Psoas muscle (tissue), 8 donors: Measurements from ENCODE around the gene NPEPPS. TPM values are rescaled to one million over a fixed set of nuclear protein-coding genes. Genes with fewer than 3 reads are reported as not detected.

Source experiments
- ATAC-seq, 4 donors: fragments of 200-7000 bp; cut with Tn5 transposase; one replicate each; pipeline ENCODE4 v1.9.1; 2020; ENCODE audit warnings: moderate library complexity in 3 of 4, mild to moderate bottlenecking in 2 of 4
- DNase-seq, 2 donors: peaks; one replicate each; pipeline ENCODE4 v3.0.0-alpha.2; 2020
- H3K27ac ChIP-seq: fragments of 200-600 bp; one replicate; pipeline ENCODE4 v1.8.0; 2022
- H3K27me3 ChIP-seq, 3 donors: fragments of 200-600 bp in 1 of 3; one replicate each; pipeline versions ENCODE4 v1.6.1 to v1.8.0; 2013 to 2022; ENCODE audit warnings: low read length in 2 of 3, mild to moderate bottlenecking in 2 of 3, moderate library complexity in 1 of 3; ENCODE audit not compliant: insufficient read depth in 3 of 3
- H3K36me3 ChIP-seq, 2 donors: fragments of 200-600 bp in 1 of 2; one replicate each; pipeline versions ENCODE4 v1.6.1 to v1.8.0; 2013 to 2022; ENCODE audit warnings: low read depth in 1 of 2, mild to moderate bottlenecking in 1 of 2, moderate library complexity in 1 of 2; ENCODE audit not compliant: insufficient read depth in 1 of 2
- H3K4me1 ChIP-seq: fragments of 200-600 bp; one replicate; pipeline ENCODE4 v1.8.0; 2022
- H3K4me3 ChIP-seq: fragments of 200-600 bp; one replicate; pipeline ENCODE4 v1.8.0; 2022; ENCODE audit warnings: mild to moderate bottlenecking
- H3K9me3 ChIP-seq: fragments of 200-600 bp; one replicate; pipeline ENCODE4 v1.8.0; 2022
- WGBS, 3 donors: extraction: QIAGEN DNeasy Blood & Tissue Kit; methylation state at CpG; one replicate each; pipeline versions ENCODE4 v1.1.6 to v1.1.7; 2013; 5-methylcytosine and 5-hydroxymethylcytosine counted together
- intact Hi-C, 2 donors: fragments of 100-400 bp; cut with DNase I; formaldehyde crosslinking; loops; one replicate each; pipeline versions ENCODE4 v1.11.0 to v1.14.2; 2022
- polyA plus RNA-seq, 3 donors: library from polyadenylated mRNA; stranded (reverse); fragments of 200-250 nt; gene quantifications; one replicate each; pipeline ENCODE4 v1.2.3, GENCODE V29; 2013
- total RNA-seq, 4 donors: library from RNA; stranded (reverse); fragmentation: NEBNext Ultra II Directional in 2 of 4; extraction: Animal tissue kit (Norgen Biotek cat#: 25700) in 2 of 4; gene quantifications; one replicate each; pipeline versions ENCODE4 v1.2.1 to v1.2.4, GENCODE V29; 2021 to 2023
- TF ChIP-seq, protein P1 (sequence below): fragments of 200-600 bp; IDR thresholded peaks from one replicate; pipeline ENCODE4 v1.8.0; 2022; ENCODE audit warnings: antibody characterized with exemption
- donor health status: healthy with polysubstance abuse.
- donor health status: DM: no; HTN: no; CAD: no; lungs with moderate emphysema.
- donor health status: Bipolar disorder and iron deficiency.
- donor health status: healthy.
- donor health status: DM: yes; HTN: yes; CAD: no.
- donor health status: DM: no; HTN: no; CAD: no.
- donor health status: DM: no; HTN: no; CAD: no.
- donor health status: DM: yes; HTN: yes; CAD: no.

The NPEPPS gene
- total and polyA plus RNA-seq, 7 donors: 50.4 to 218 (median 170) TPM

DNA sequence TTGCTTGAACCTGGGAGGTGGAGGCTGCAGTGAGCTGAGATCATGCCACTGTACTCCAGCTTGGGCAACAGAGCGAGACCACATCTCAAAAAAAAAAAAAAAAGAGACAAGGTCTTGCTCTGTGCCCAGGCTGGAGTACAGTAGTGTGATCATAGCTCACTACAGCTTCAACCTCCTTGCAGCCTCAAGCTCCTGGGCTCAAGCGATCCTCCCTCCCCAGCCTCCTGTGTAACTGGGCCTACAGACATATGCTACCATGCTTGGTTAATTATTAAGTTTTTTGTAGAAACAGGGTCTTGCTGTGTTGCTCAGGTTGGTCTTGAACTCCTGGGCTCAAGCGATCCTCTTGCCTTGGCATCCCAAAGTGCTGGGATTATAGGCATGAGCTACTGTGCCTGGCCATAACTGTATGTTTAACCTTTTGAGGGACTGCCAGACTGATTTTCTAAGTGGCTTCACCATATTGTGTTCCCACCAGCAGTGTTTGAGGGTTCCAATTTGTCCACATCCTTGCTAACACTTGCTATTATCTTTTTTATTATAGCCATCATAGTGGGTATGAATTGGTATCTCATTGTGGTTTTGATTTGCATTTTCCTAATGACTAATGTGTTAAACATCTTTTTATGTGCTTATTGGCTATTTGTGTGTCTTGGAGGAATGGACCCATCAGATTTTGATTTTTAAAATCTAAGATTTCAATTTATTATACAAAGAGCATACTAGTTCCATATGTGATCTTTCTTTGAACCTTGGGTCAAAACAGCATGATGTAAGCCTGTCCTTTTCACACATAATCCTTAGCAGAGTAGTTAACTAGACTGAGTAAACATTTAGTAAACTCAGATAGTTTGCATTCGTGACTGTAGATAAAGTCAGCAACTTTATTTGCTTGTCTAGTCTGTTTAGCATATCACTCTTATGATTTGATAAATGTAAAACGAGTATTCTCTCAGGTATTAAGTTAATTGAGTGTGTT, 80.8 kb downstream of the NPEPPS start:
- ATAC-seq (no peak), DNase-seq (no peak)
- Histone ChIP-seq H3K4me1 (no peaks in the 10 kb centered on the region), H3K4me3 (no peak overlapping the region), H3K9me3 (no peaks in the 10 kb centered on the region), H3K27ac (peak overlapping the region; percentile 30), H3K36me3 (peaks cover 7 to 90% of the 10 kb centered on the region in 2 donors), H3K27me3 (no peaks in the 10 kb centered on the region)
- WGBS, 3 donors: 90 to 93% (median 92%) methylated on average over 4 to 5 of the region's 5 CpGs
- TF ChIP-seq, protein P1, sequence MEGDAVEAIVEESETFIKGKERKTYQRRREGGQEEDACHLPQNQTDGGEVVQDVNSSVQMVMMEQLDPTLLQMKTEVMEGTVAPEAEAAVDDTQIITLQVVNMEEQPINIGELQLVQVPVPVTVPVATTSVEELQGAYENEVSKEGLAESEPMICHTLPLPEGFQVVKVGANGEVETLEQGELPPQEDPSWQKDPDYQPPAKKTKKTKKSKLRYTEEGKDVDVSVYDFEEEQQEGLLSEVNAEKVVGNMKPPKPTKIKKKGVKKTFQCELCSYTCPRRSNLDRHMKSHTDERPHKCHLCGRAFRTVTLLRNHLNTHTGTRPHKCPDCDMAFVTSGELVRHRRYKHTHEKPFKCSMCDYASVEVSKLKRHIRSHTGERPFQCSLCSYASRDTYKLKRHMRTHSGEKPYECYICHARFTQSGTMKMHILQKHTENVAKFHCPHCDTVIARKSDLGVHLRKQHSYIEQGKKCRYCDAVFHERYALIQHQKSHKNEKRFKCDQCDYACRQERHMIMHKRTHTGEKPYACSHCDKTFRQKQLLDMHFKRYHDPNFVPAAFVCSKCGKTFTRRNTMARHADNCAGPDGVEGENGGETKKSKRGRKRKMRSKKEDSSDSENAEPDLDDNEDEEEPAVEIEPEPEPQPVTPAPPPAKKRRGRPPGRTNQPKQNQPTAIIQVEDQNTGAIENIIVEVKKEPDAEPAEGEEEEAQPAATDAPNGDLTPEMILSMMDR: no peak
- intact Hi-C loops: loop anchor here in 1 of 2 donors (10.0 kb wide), 2 partner anchors 247 to 387 kb away; no protein-coding TSS in a partner anchor

GRCh38 chr17:47615766-47616424, 85.0 kb downstream of the NPEPPS start:
- no peaks in the 10 kb centered on the region for H3K27me3 ChIP-seq
- no peak overlapping the region for H3K27ac ChIP-seq
- H3K36me3 ChIP-seq: peaks cover 19 to 95% of the 10 kb centered on the region in 2 donors
- no peak for DNase-seq
- no peaks in the 10 kb centered on the region for H3K9me3 ChIP-seq
- WGBS, 3 donors: 61 to 82% (median 68%) methylated on average over 8 of the region's 8 CpGs
- intact Hi-C loops: loop anchor here in 1 of 2 donors (5.0 to 10.0 kb wide), 3 partner anchors 114 to 391 kb away; no protein-coding TSS in a partner anchor
- H3K4me3 ChIP-seq: no peak overlapping the region
- H3K4me1 ChIP-seq: peaks cover 15% of the 10 kb centered on the region
- peak in 3 of 4 donors; percentile 43 to 64 (median 62) for ATAC-seq
- TF ChIP-seq, protein P1: peak; percentile 70

DNA sequence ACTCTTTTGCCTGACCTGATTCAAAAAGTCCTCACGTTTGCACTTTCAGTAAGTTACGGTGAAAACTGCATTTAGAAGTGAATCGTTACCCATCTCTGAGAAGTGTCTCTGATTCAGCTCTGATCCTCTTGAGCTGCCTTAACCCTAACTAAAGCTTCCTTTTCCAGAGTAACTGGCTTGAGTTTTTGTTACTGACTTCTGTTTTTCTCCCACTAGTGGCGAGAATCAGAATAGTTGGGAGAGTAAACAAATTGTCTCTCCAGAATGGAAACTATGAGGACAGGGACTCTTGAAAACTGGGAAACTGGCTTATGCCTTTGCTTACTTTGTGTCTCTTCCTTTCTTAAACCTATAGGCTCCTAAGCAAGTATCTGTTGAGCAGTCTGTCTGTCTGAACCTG, 87.5 kb downstream of the NPEPPS start:
- H3K4me3 ChIP-seq: no peak overlapping the region
- peaks cover 34% of the 10 kb centered on the region for H3K4me1 ChIP-seq
- H3K27ac ChIP-seq: no peak overlapping the region
- intact Hi-C loops: loop anchor here in 1 of 2 donors (5.0 to 10.0 kb wide), 3 partner anchors 116 to 394 kb away; no protein-coding TSS in a partner anchor
- no peak for DNase-seq
- H3K9me3 ChIP-seq: no peaks in the 10 kb centered on the region
- TF ChIP-seq, protein P1: no peak
- 67 to 76% (median 76%) methylated on average over 4 of the region's 4 CpGs for WGBS, 3 donors
- peaks cover 18 to 96% of the 10 kb centered on the region in 2 donors for H3K36me3 ChIP-seq
- no peak for ATAC-seq
- H3K27me3 ChIP-seq: no peaks in the 10 kb centered on the region

DNA sequence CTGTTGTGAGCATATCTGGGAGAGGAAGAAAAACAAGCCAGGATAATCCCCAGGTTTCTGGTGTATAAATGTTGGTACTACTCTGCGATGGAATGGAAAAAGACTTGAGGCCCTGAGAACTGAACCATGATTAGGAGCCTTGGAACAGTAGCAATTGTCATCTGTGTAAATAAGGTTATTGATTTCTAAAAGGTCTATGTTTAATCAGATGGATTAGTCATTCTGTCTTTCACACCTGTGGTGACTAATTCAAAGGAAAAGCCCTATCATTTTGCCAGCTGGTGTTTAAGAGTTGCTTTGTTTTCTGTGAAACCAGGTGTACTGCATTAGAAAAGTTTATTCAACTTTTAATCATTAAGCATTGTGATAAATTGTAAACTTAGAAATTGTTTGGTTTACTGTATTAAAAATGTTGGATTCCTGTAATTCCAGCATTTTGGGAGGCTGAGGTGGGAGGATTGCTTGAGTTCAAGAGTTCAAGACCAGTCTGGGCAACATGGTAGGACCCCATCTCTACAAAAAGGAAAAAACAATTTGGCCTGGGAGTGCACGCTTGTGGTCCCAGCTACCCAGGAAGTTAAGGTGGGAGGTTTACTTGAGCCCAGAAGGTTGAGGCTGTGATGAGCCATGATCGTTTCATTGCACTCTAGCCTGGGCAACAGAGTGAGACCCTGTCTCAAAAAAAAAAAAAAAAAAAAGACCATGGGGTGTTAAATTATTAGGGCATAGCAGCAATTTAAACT, 89.8 kb downstream of the NPEPPS start:
- 77 to 82% (median 80%) methylated on average over 3 of the region's 3 CpGs for whole genome bisulfite sequencing, 3 donors
- DNase-seq (no peak), ATAC-seq (no peak)
- H3K36me3 ChIP-seq: peaks cover 18 to 96% of the 10 kb centered on the region in 2 donors
- H3K4me1 ChIP-seq: peaks cover 34% of the 10 kb centered on the region
- TF ChIP-seq, protein P1: no peak
- H3K9me3 ChIP-seq: no peaks in the 10 kb centered on the region
- peak overlapping the region; percentile 8 for H3K4me3 ChIP-seq
- intact Hi-C loops: no loop called here
- H3K27ac ChIP-seq: peak overlapping the region; percentile 81
- no peaks in the 10 kb centered on the region for H3K27me3 ChIP-seq
